SK-N-SH (cell line): ENCODE data around the gene ZNF225. TPM values are rescaled to one million over a fixed set of nuclear protein-coding genes. Genes with fewer than 3 reads are reported as not detected.

ENCODE experiments used
- CTCF ChIA-PET: fragments of 300-600, 350-600 bp; formaldehyde crosslinking; extraction: SDS; loops from one replicate; lab custom pipeline; 2021; lab: Yijun Ruan, JAX
- POLR2A ChIA-PET: fragments of 350-600 bp; sonication (Branson Sonifier 250); formaldehyde crosslinking; extraction: SDS; loops from one replicate; lab custom pipeline; 2020; ENCODE audit warnings: antibody characterized with exemption, inconsistent platforms; lab: Yijun Ruan, JAX
- DNase-seq: peaks from one replicate; pipeline ENCODE4 v3.0.0; 2012
- H2AFZ ChIP-seq: fragments of 200-600 bp; sonication (generic); 2 replicates; pipeline ENCODE4 v1.8.1; 2016; ENCODE audit warnings: antibody characterized with exemption, mild to moderate bottlenecking, low read depth
- H3F3A ChIP-seq: fragments of 200-600 bp; sonication (generic); replicated peaks from 2 replicates; pipeline ENCODE3; 2016; ENCODE audit warnings: antibody characterized with exemption, mild to moderate bottlenecking; ENCODE audit not compliant: insufficient read depth
- H3K27ac ChIP-seq, 2 experiments: fragments of 200-500 bp in 1 of 2; fragments of 200-600 bp in 1 of 2; sonication (Bioruptor generic) in 1 of 2; sonication (generic), shearing (Covaris generic) in 1 of 2; 2 replicates each; pipeline versions ENCODE4 v1.5.1 to v1.6.1; 2014 to 2016; ENCODE audit warnings: low read depth in 2 of 2, inconsistent platforms in 1 of 2, low read length in 1 of 2, mild to moderate bottlenecking in 1 of 2, mixed read lengths in 1 of 2
- H3K27me3 ChIP-seq: fragments of 200-600 bp; sonication (generic), shearing (Covaris generic); 2 replicates; pipeline ENCODE4 v1.6.1; 2016; ENCODE audit warnings: mixed run types; ENCODE audit not compliant: insufficient read depth
- H3K36me3 ChIP-seq, 2 experiments: fragments of 200-500 bp in 1 of 2; fragments of 200-600 bp in 1 of 2; sonication (Bioruptor generic) in 1 of 2; sonication (generic) in 1 of 2; replicated peaks in 1 of 2; 2 replicates each; pipeline versions ENCODE3 to v1.5.1; 2014 to 2016; ENCODE audit warnings: low read length in 1 of 2, mild to moderate bottlenecking in 1 of 2; ENCODE audit not compliant: insufficient read depth in 2 of 2, control insufficient read depth in 1 of 2
- H3K4me1 ChIP-seq, 2 experiments: fragments of 200-500 bp in 1 of 2; fragments of 200-600 bp in 1 of 2; sonication (Bioruptor generic) in 1 of 2; sonication (generic), shearing (Covaris generic) in 1 of 2; 2 replicates each; pipeline versions ENCODE4 v1.5.1 to v1.6.1; 2014 to 2016; ENCODE audit warnings: low read depth in 1 of 2, low read length in 1 of 2, mixed run types in 1 of 2; ENCODE audit not compliant: insufficient read depth in 2 of 2, control insufficient read depth in 1 of 2
- H3K4me2 ChIP-seq: fragments of 200-600 bp; sonication (generic), shearing (Covaris generic); 2 replicates; pipeline ENCODE4 v1.6.1; 2017; ENCODE audit warnings: mixed run types
- H3K4me3 ChIP-seq, 2 experiments: fragments of 200-500 bp in 1 of 2; fragments of 200-600 bp in 1 of 2; sonication (Bioruptor generic) in 1 of 2; sonication (generic), shearing (Covaris generic) in 1 of 2; 2 replicates each; pipeline versions ENCODE4 v1.5.1 to v1.8.1; 2014 to 2016; ENCODE audit warnings: low read depth in 2 of 2, inconsistent platforms in 1 of 2, low read length in 1 of 2, mild to moderate bottlenecking in 1 of 2, mixed read lengths in 1 of 2, moderate library complexity in 1 of 2
- H3K79me2 ChIP-seq: fragments of 200-600 bp; sonication (generic); 2 replicates; pipeline ENCODE4 v1.8.1; 2017; ENCODE audit warnings: mild to moderate bottlenecking; ENCODE audit not compliant: insufficient read depth
- H3K9ac ChIP-seq: fragments of 200-600 bp; sonication (generic); 2 replicates; pipeline ENCODE4 v1.6.1; 2017; ENCODE audit warnings: mixed run types
- H3K9me2 ChIP-seq: fragments of 200-600 bp; sonication (generic); 2 replicates; pipeline ENCODE4 v1.6.1; 2017; ENCODE audit warnings: mixed run types
- H3K9me3 ChIP-seq: fragments of 200-600 bp; sonication (generic); 2 replicates; pipeline ENCODE4 v1.6.1; 2017; ENCODE audit warnings: mixed run types, mild to moderate bottlenecking, moderate library complexity
- H4K20me1 ChIP-seq: fragments of 200-600 bp; sonication (generic); 2 replicates; pipeline ENCODE4 v1.6.1; 2017; ENCODE audit warnings: mild to moderate bottlenecking, mixed run types; ENCODE audit not compliant: insufficient read depth
- CTCF ChIP-seq: fragments of 200-600 bp; sonication (generic); IDR thresholded peaks from 2 replicates; pipeline ENCODE4 v1.6.1; 2017; ENCODE audit warnings: antibody characterized with exemption, mild to moderate bottlenecking, moderate library complexity
- ELF1 ChIP-seq: IDR thresholded peaks from 2 replicates; pipeline ENCODE4 v1.4.0; 2012
- EP300 ChIP-seq, 2 experiments: IDR thresholded peaks; 2 replicates each; pipeline versions ENCODE4 v1.4.0 to v1.6.1; 2012; ENCODE audit warnings: borderline replicate concordance in 1 of 2, low read depth in 1 of 2, low read length in 1 of 2
- GATA2 ChIP-seq: sonication (generic); formaldehyde crosslinking; IDR thresholded peaks from 2 replicates; pipeline ENCODE4 v1.5.0; 2020; ENCODE audit warnings: mild to moderate bottlenecking, missing genetic modification reagents
- IRF3 ChIP-seq: fragments of 150-350 bp; IDR thresholded peaks from 2 replicates; pipeline ENCODE4 v1.6.1; 2016; ENCODE audit warnings: mild to moderate bottlenecking, low read depth, low read length
- JUND ChIP-seq: IDR thresholded peaks from 2 replicates; pipeline ENCODE4 v1.4.0; 2012
- MEF2A ChIP-seq: IDR thresholded peaks from 2 replicates; pipeline ENCODE4 v1.4.0; 2012; ENCODE audit warnings: low read depth, borderline replicate concordance
- MXI1 ChIP-seq: IDR thresholded peaks from 2 replicates; pipeline ENCODE4 v1.6.1; 2012; ENCODE audit warnings: mild to moderate bottlenecking, low read depth, low read length, improper control_type of control experiment
- NFIC ChIP-seq: IDR thresholded peaks from 2 replicates; pipeline ENCODE4 v1.4.0; 2012; ENCODE audit warnings: borderline replicate concordance
- NRF1 ChIP-seq: IDR thresholded peaks from 2 replicates; pipeline ENCODE4 v1.6.1; 2012; ENCODE audit warnings: low read depth, mild to moderate bottlenecking, low read length
- PBX3 ChIP-seq: IDR thresholded peaks from 2 replicates; pipeline ENCODE4; 2012
- POLR2AphosphoS5 ChIP-seq: IDR thresholded peaks from 2 replicates; pipeline ENCODE4 v1.6.1; 2012; ENCODE audit warnings: low read depth, low read length
- RAD21 ChIP-seq: IDR thresholded peaks from 2 replicates; pipeline ENCODE4 v1.6.1; 2012; ENCODE audit warnings: mild to moderate bottlenecking, low read length
- RCOR1 ChIP-seq: fragments of 150-350 bp; IDR thresholded peaks from 2 replicates; pipeline ENCODE4 v1.6.1; 2017; ENCODE audit warnings: antibody characterized with exemption, low read length
- REST ChIP-seq: IDR thresholded peaks from 2 replicates; pipeline ENCODE4 v1.6.1; 2012; ENCODE audit warnings: mild to moderate bottlenecking, low read depth, low read length, moderate library complexity
- RFX5 ChIP-seq: IDR thresholded peaks from 2 replicates; pipeline ENCODE4 v1.6.1; 2012; ENCODE audit warnings: mild to moderate bottlenecking, improper control_type of control experiment, low read length
- SIN3A ChIP-seq: IDR thresholded peaks from 2 replicates; pipeline ENCODE4 v1.6.1; 2012; ENCODE audit warnings: low read depth, mild to moderate bottlenecking, low read length, moderate library complexity, borderline replicate concordance
- SMC3 ChIP-seq: IDR thresholded peaks from 2 replicates; pipeline ENCODE4 v1.6.1; 2012; ENCODE audit warnings: low read depth, low read length, improper control_type of control experiment
- TCF12 ChIP-seq: IDR thresholded peaks from 2 replicates; pipeline ENCODE4 v1.4.0; 2012
- TEAD4 ChIP-seq: IDR thresholded peaks from 2 replicates; pipeline ENCODE4 v1.4.0; 2012; ENCODE audit warnings: mild to moderate bottlenecking, borderline replicate concordance; ENCODE audit not compliant: insufficient read depth
- USF2 ChIP-seq: fragments of 150-350 bp; IDR thresholded peaks from 2 replicates; pipeline ENCODE4 v1.6.1; 2017; ENCODE audit warnings: antibody characterized with exemption, low read length, low read depth, borderline replicate concordance
- polyA plus RNA-seq, 3 experiments: library from polyadenylated mRNA; depleted of rRNA; stranded (reverse); fragments of >200 nt; gene quantifications; 2 replicates each; pipeline ENCODE4 v1.2.3, GENCODE V29; 2012

The ZNF225 gene
- polyA plus RNA-seq, 1 of the 3 experiments (the other 2 are of a cell fraction) = 1.2 TPM

- no peak for TF ChIP-seq CTCF
Observed at GRCh38 chr19:44107751-44108150, 5.4 kb upstream of the ZNF225 start (continued).

GRCh38 chr19:44109458-44109857 is 3.7 kb upstream of the ZNF225 start:
- ChIA-PET CTCF (no interaction called here), POLR2A (no interaction called here)
- H3K27ac ChIP-seq = no peak overlapping the region

More at GRCh38 chr19:44109458-44109857, 3.7 kb upstream of the ZNF225 start:
- Histone ChIP-seq H3K4me1 (peaks cover 0 to 5% of the 10 kb centered on the region in 2 experiments; a peak in 1 of 4 replicates), H3K9me2 (no peaks in the 10 kb centered on the region), H4K20me1 (no peaks in the 10 kb centered on the region), H2AFZ (no peak overlapping the region), H3K79me2 (peaks cover 5% of the 10 kb centered on the region)
- no peak for TF ChIP-seq TCF12
- no peak for TF ChIP-seq IRF3
- TF ChIP-seq GATA2 = no peak
- no peak for TF ChIP-seq POLR2AphosphoS5
- TF ChIP-seq ELF1 = no peak
- no peak for TF ChIP-seq EP300 (IDR thresholded peaks at IDR 0.05; ENCODE audit: borderline replicate concordance in 1 of 2, low read depth in 1 of 2, low read length in 1 of 2)
- TF ChIP-seq USF2 = no peak
- no peak for TF ChIP-seq MEF2A
- no peak for TF ChIP-seq RCOR1
- no peak for TF ChIP-seq NFIC
- TF ChIP-seq PBX3 = no peak
- no peak for TF ChIP-seq SMC3
- TF ChIP-seq NRF1 = no peak
- no peak for TF ChIP-seq TEAD4
- TF ChIP-seq SIN3A = no peak
- no peak for TF ChIP-seq REST
- TF ChIP-seq MXI1 = no peak
- TF ChIP-seq JUND = no peak
- no peak for TF ChIP-seq RAD21
- TF ChIP-seq RFX5 = no peak
- TF ChIP-seq, all 33 proteins: peak for 0
- Histone ChIP-seq H3K9me3 (peaks cover 4% of the 10 kb centered on the region; the same call in 1 of the 2 replicates), H3K36me3 (peaks cover 36 to 47% of the 10 kb centered on the region in 2 experiments), H3F3A (no peaks in the 10 kb centered on the region), H3K27me3 (no peaks in the 10 kb centered on the region), H3K9ac (no peak overlapping the region), H3K4me2 (no peak overlapping the region), H3K4me3 (no peak overlapping the region)
- DNase-seq = no peak
